ENCODE results near the gene NPTX1. TPM values are rescaled to one million over a fixed set of nuclear protein-coding genes. Genes with fewer than 3 reads are reported as not detected.

NPTX1 gene
- total and polyA plus RNA-seq, 2 donors (not counting 1 experiment from before 2014, with no cell fraction given) = 0.07 to 0.57 TPM

- Histone ChIP-seq H2AFZ (ENCODE audit: insufficient read depth, low read depth, low read length, poor library complexity, severe bottlenecking) (no peak overlapping the region), H3K36me3 (replicated peaks in 1 of 2; ENCODE audit: control extremely low read depth in 1 of 2, control insufficient read depth in 1 of 2, extremely low read depth in 1 of 2, insufficient read depth in 2 of 2, low read length in 1 of 2) (no peaks in the 10 kb centered on the region), H3K9ac (ENCODE audit: low read length) (no peak overlapping the region), H3K9me3 (ENCODE audit: control extremely low read depth in 1 of 3, control insufficient read depth in 2 of 3, insufficient read depth in 1 of 3, low read length in 2 of 3) (no peaks in the 10 kb centered on the region), H3K4me1 (ENCODE audit: control insufficient read depth in 2 of 2, insufficient read depth in 2 of 2, low read length in 2 of 2) (peaks cover 37 to 39% of the 10 kb centered on the region in 2 donors), H3K27me3 (replicated peaks in 1 of 4; ENCODE audit: control extremely low read depth in 1 of 4, control insufficient read depth in 3 of 4, insufficient read depth in 4 of 4, low read length in 3 of 4) (peaks cover 0 to 3% (median 0%) of the 10 kb centered on the region in 4 experiments), H3K4me3 (ENCODE audit: control extremely low read depth in 1 of 5, extremely low read depth in 1 of 5, insufficient read depth in 1 of 5, low read depth in 2 of 5, low read length in 4 of 5) (no peak overlapping the region), H4K20me1 (ENCODE audit: control insufficient read depth, insufficient read depth, low read length, poor library complexity, severe bottlenecking) (no peaks in the 10 kb centered on the region), H3K79me2 (ENCODE audit: control insufficient read depth, insufficient read depth, low read length) (no peaks in the 10 kb centered on the region), H3K27ac (ENCODE audit: low read length in 2 of 2) (no peak overlapping the region), H3K4me2 (replicated peaks; ENCODE audit: low read depth, low read length, poor library complexity, severe bottlenecking) (no peak overlapping the region)
- ChIA-PET POLR2A (no interaction called here), CTCF (interaction anchor here (0.6 to 6.7 kb wide), 8 partner anchors 10 to 560 kb away, joined by 3 to 75 read pairs (median 6); no protein-coding TSS in a partner anchor)
- H3K9me3 Mint-ChIP-seq (ENCODE audit: insufficient read depth) = no peaks in the 10 kb centered on the region
- no peak overlapping the region for H3K27ac Mint-ChIP-seq
- TF ChIP-seq CTCF (IDR thresholded peaks at IDR 0.05) (no peak), EZH2 (IDR thresholded peaks at IDR 0.05; ENCODE audit: borderline replicate concordance, insufficient read depth, low read depth, low read length, poor library complexity, severe bottlenecking) (no peak)
- DNase-seq (no peak), ATAC-seq (ENCODE audit: low read depth) (no peak)
- 90% methylated on average over 12 of the region's 12 CpGs for WGBS (ENCODE audit: insufficient coverage)
- H3K4me1 Mint-ChIP-seq = peaks cover 25% of the 10 kb centered on the region
- intact Hi-C loops (cut with micrococcal nuclease) = no loop called here
- no peaks in the 10 kb centered on the region for H3K27me3 Mint-ChIP-seq
- no peak overlapping the region for H3K4me3 Mint-ChIP-seq
Measured at GRCh38 chr17:80428363-80428762, 48.0 kb downstream of the NPTX1 start.

GRCh38 chr17:80427366-80428282 is 48.8 kb downstream of the NPTX1 start:
- peaks cover 37 to 39% of the 10 kb centered on the region in 2 donors for H3K4me1 ChIP-seq (ENCODE audit: control insufficient read depth in 2 of 2, insufficient read depth in 2 of 2, low read length in 2 of 2)
- no peak overlapping the region for H3K27ac ChIP-seq (ENCODE audit: low read length in 2 of 2)
- no peak overlapping the region for H3K9ac ChIP-seq (ENCODE audit: low read length)
- no peaks in the 10 kb centered on the region for H3K79me2 ChIP-seq (ENCODE audit: control insufficient read depth, insufficient read depth, low read length)
- H3K4me2 ChIP-seq (replicated peaks; ENCODE audit: low read depth, low read length, poor library complexity, severe bottlenecking) = no peak overlapping the region
- H3K4me3 ChIP-seq (ENCODE audit: control extremely low read depth in 1 of 5, extremely low read depth in 1 of 5, insufficient read depth in 1 of 5, low read depth in 2 of 5, low read length in 4 of 5) = no peak overlapping the region
- H3K36me3 ChIP-seq (replicated peaks in 1 of 2; ENCODE audit: control extremely low read depth in 1 of 2, control insufficient read depth in 1 of 2, extremely low read depth in 1 of 2, insufficient read depth in 2 of 2, low read length in 1 of 2) = no peaks in the 10 kb centered on the region
- ChIA-PET CTCF (interaction anchor here (0.6 to 6.7 kb wide), 31 partner anchors 10 to 1197 kb away, joined by 3 to 75 read pairs (median 3); no protein-coding TSS in a partner anchor), POLR2A (interaction anchor here (1.5 kb wide), 1 partner anchor 12 kb away, joined by 10 read pairs; no protein-coding TSS in a partner anchor)
- H3K4me3 Mint-ChIP-seq = no peak overlapping the region
- no peaks in the 10 kb centered on the region for H3K9me3 Mint-ChIP-seq (ENCODE audit: insufficient read depth)
- ATAC-seq (ENCODE audit: low read depth) = no peak
- intact Hi-C loops (cut with micrococcal nuclease) = loop anchor here (1.0 kb wide), 1 partner anchor 554 kb away; no protein-coding TSS in a partner anchor
- DNase-seq = no peak
- no peaks in the 10 kb centered on the region for H3K9me3 ChIP-seq (ENCODE audit: control extremely low read depth in 1 of 3, control insufficient read depth in 2 of 3, insufficient read depth in 1 of 3, low read length in 2 of 3)
- no peaks in the 10 kb centered on the region for H4K20me1 ChIP-seq (ENCODE audit: control insufficient read depth, insufficient read depth, low read length, poor library complexity, severe bottlenecking)
- H3K27me3 ChIP-seq (replicated peaks in 1 of 4; ENCODE audit: control extremely low read depth in 1 of 4, control insufficient read depth in 3 of 4, insufficient read depth in 4 of 4, low read length in 3 of 4) = peaks cover 0 to 3% (median 0%) of the 10 kb centered on the region in 4 experiments
- H3K4me1 Mint-ChIP-seq = peaks cover 27% of the 10 kb centered on the region
- 93% methylated on average over 27 of the region's 27 CpGs for WGBS (ENCODE audit: insufficient coverage)
- H3K27ac Mint-ChIP-seq = no peak overlapping the region
- no peak overlapping the region for H2AFZ ChIP-seq (ENCODE audit: insufficient read depth, low read depth, low read length, poor library complexity, severe bottlenecking)
- no peak for TF ChIP-seq CTCF (IDR thresholded peaks at IDR 0.05)
- TF ChIP-seq EZH2 (IDR thresholded peaks at IDR 0.05; ENCODE audit: borderline replicate concordance, insufficient read depth, low read depth, low read length, poor library complexity, severe bottlenecking) = no peak
- no peaks in the 10 kb centered on the region for H3K27me3 Mint-ChIP-seq
